H9 (cell line): Measurements from ENCODE around the gene NCOA1. TPM values are rescaled to one million over a fixed set of nuclear protein-coding genes. Genes with fewer than 3 reads are reported as not detected.

Experiments
- DNase-seq: peaks from one replicate; pipeline ENCODE4 v3.0.0-alpha.2; 2017
- H2AFZ ChIP-seq: one replicate; pipeline ENCODE4 v1.6.1; 2013; ENCODE audit warnings: mild to moderate bottlenecking, low read length, control low read depth, moderate library complexity
- H2AK5ac ChIP-seq: 2 replicates; pipeline ENCODE4 v1.6.1; 2013; ENCODE audit warnings: low read length, control low read depth, mixed read lengths; ENCODE audit not compliant: insufficient read length
- H2BK120ac ChIP-seq: one replicate; pipeline ENCODE4 v1.6.1; 2013; ENCODE audit warnings: low read depth, mild to moderate bottlenecking, low read length, control low read depth, inconsistent platforms; ENCODE audit not compliant: poor library complexity, severe bottlenecking
- H2BK12ac ChIP-seq: 2 replicates; pipeline ENCODE4 v1.6.1; 2013; ENCODE audit warnings: low read length, control low read depth, mixed read lengths, low read depth; ENCODE audit not compliant: insufficient read length
- H2BK15ac ChIP-seq: 2 replicates; pipeline ENCODE4 v1.6.1; 2013; ENCODE audit warnings: low read depth, low read length, control low read depth
- H2BK20ac ChIP-seq: one replicate; pipeline ENCODE4 v1.6.1; 2013; ENCODE audit warnings: low read depth, mild to moderate bottlenecking, low read length, control low read depth, inconsistent platforms; ENCODE audit not compliant: poor library complexity, severe bottlenecking
- H2BK5ac ChIP-seq: 2 replicates; pipeline ENCODE4 v1.6.1; 2013; ENCODE audit warnings: low read length, control low read depth, mixed read lengths; ENCODE audit not compliant: insufficient read length
- H3K14ac ChIP-seq: 2 replicates; pipeline ENCODE4 v1.6.1; 2013; ENCODE audit warnings: low read length, control low read depth; ENCODE audit not compliant: insufficient read depth
- H3K18ac ChIP-seq: 2 replicates; pipeline ENCODE4 v1.6.1; 2013; ENCODE audit warnings: low read depth, mild to moderate bottlenecking, mixed read lengths, low read length, control low read depth; ENCODE audit not compliant: insufficient read length
- H3K23ac ChIP-seq: 2 replicates; pipeline ENCODE4 v1.6.1; 2013; ENCODE audit warnings: low read length, control low read depth, mixed read lengths, low read depth; ENCODE audit not compliant: insufficient read length
- H3K23me2 ChIP-seq: 2 replicates; pipeline ENCODE4 v1.6.1; 2013; ENCODE audit warnings: low read depth, mild to moderate bottlenecking, mixed read lengths, low read length, control low read depth; ENCODE audit not compliant: insufficient read length, poor library complexity, severe bottlenecking
- H3K27ac ChIP-seq: 2 replicates; pipeline ENCODE4 v1.5.1; 2013; ENCODE audit warnings: low read length, control low read depth, mixed read lengths, low read depth; ENCODE audit not compliant: insufficient read length
- H3K27me3 ChIP-seq: 2 replicates; pipeline ENCODE4 v1.6.1; 2013; ENCODE audit warnings: low read length, control low read depth, inconsistent platforms; ENCODE audit not compliant: insufficient read depth
- H3K4ac ChIP-seq: 2 replicates; pipeline ENCODE4 v1.6.1; 2013; ENCODE audit warnings: low read depth, mild to moderate bottlenecking, control low read depth, inconsistent platforms, low read length, moderate library complexity
- H3K4me1 ChIP-seq: 2 replicates; pipeline ENCODE4 v1.6.1; 2013; ENCODE audit warnings: low read length, control low read depth, inconsistent platforms; ENCODE audit not compliant: insufficient read depth
- H3K4me2 ChIP-seq: 2 replicates; pipeline ENCODE4 v1.6.1; 2013; ENCODE audit warnings: low read length, control low read depth, mixed read lengths; ENCODE audit not compliant: insufficient read length, insufficient read depth
- H3K56ac ChIP-seq: 2 replicates; pipeline ENCODE4 v1.6.1; 2013; ENCODE audit warnings: low read depth, mild to moderate bottlenecking, mixed read lengths, low read length, control low read depth; ENCODE audit not compliant: insufficient read length
- H3K79me1 ChIP-seq: 2 replicates; pipeline ENCODE4 v1.6.1; 2013; ENCODE audit warnings: low read depth, mild to moderate bottlenecking, moderate library complexity, low read length, control low read depth, inconsistent platforms; ENCODE audit not compliant: insufficient read depth, poor library complexity, severe bottlenecking
- H3K79me2 ChIP-seq: 2 replicates; pipeline ENCODE4 v1.6.1; 2013; ENCODE audit warnings: low read length, control low read depth, inconsistent platforms; ENCODE audit not compliant: insufficient read depth
- H3K9ac ChIP-seq: 2 replicates; pipeline ENCODE4 v1.6.1; 2013; ENCODE audit warnings: low read length, control low read depth, mixed read lengths; ENCODE audit not compliant: insufficient read length; ENCODE audit errors: extremely low read depth
- H3K9me3 ChIP-seq: one replicate; pipeline ENCODE4 v1.6.1; 2013; ENCODE audit warnings: low read depth, low read length, inconsistent platforms; ENCODE audit not compliant: control insufficient read depth
- H3T11ph ChIP-seq: one replicate; pipeline ENCODE4 v1.6.1; 2013; ENCODE audit warnings: mild to moderate bottlenecking, low read length, control low read depth, inconsistent platforms
- H4K20me1 ChIP-seq: one replicate; pipeline ENCODE4 v1.6.1; 2013; ENCODE audit not compliant: control insufficient read depth, insufficient read length, insufficient read depth
- H4K5ac ChIP-seq: 2 replicates; pipeline ENCODE4 v1.6.1; 2013; ENCODE audit warnings: low read depth, mild to moderate bottlenecking, mixed read lengths, low read length, control low read depth; ENCODE audit not compliant: insufficient read length
- H4K8ac ChIP-seq: replicated peaks from 2 replicates; pipeline ENCODE4 v1.6.1; 2013; ENCODE audit warnings: low read length, control low read depth, mixed read lengths, low read depth; ENCODE audit not compliant: insufficient read length
- H4K91ac ChIP-seq: 2 replicates; pipeline ENCODE4 v1.6.1; 2013; ENCODE audit warnings: low read depth, mild to moderate bottlenecking, moderate library complexity, mixed read lengths, low read length, control low read depth; ENCODE audit not compliant: insufficient read length
- H3K27ac Mint-ChIP-seq, 3 experiments: 2 replicates in 2 of 3; 3 replicates in 1 of 3; pipeline ENCODE4 v1.8.0; 2020 to 2021; ENCODE audit warnings: mixed read lengths in 3 of 3, mild to moderate bottlenecking in 1 of 3, moderate library complexity in 1 of 3
- H3K27me3 Mint-ChIP-seq: 2 replicates; pipeline ENCODE4 v1.8.0; 2021; ENCODE audit warnings: low read depth, mild to moderate bottlenecking, moderate library complexity, mixed read lengths
- H3K36me3 Mint-ChIP-seq, 3 experiments: 2 replicates in 2 of 3; 3 replicates in 1 of 3; pipeline ENCODE4 v1.8.0; 2020 to 2021; ENCODE audit warnings: low read depth in 3 of 3, mixed read lengths in 3 of 3; ENCODE audit not compliant: insufficient read depth in 1 of 3
- H3K4me1 Mint-ChIP-seq, 2 experiments: 2 replicates each; pipeline ENCODE4 v1.8.0; 2020; ENCODE audit warnings: mixed read lengths in 2 of 2
- H3K4me3 Mint-ChIP-seq, 2 experiments: 2 replicates in 1 of 2; 3 replicates in 1 of 2; pipeline ENCODE4 v1.8.0; 2020 to 2021; ENCODE audit warnings: mild to moderate bottlenecking in 2 of 2, mixed read lengths in 2 of 2, moderate library complexity in 1 of 2
- H3K9me3 Mint-ChIP-seq, 2 experiments: 2 replicates in 1 of 2; 3 replicates in 1 of 2; pipeline ENCODE4 v1.8.0; 2020; ENCODE audit warnings: mild to moderate bottlenecking in 2 of 2, mixed read lengths in 2 of 2, moderate library complexity in 1 of 2
- CTCF ChIP-seq: fragments of 200-600 bp; sonication (generic); conservative IDR thresholded peaks from 3 replicates; pipeline ENCODE4 v1.8.0; 2021; ENCODE audit warnings: antibody characterized with exemption, mild to moderate bottlenecking
- whole genome bisulfite sequencing: extraction: QIAGEN DNeasy Blood & Tissue Kit; methylation state at CpG from one replicate; pipeline ENCODE4 v1.1.7; 2013; ENCODE audit warnings: missing lambda C conversion rate, low lambda C conversion rate, mixed read lengths; ENCODE audit not compliant: insufficient read length; ENCODE audit errors: extremely low coverage; 5-methylcytosine and 5-hydroxymethylcytosine counted together
- total RNA-seq: library from RNA; stranded (reverse); gene quantifications from 2 replicates; pipeline ENCODE4 v1.2.1, GENCODE V29; 2021

The NCOA1 gene
- total RNA-seq, 1 experiment from 2014 or later: 14.8 TPM

- Histone ChIP-seq H3K79me1 (no peaks in the 10 kb centered on the region), H2BK15ac (no peak overlapping the region), H3K27me3 (no peaks in the 10 kb centered on the region), H3K4ac (no peak overlapping the region), H3T11ph (no peak overlapping the region), H2BK5ac (no peak overlapping the region), H3K9me3 (no peaks in the 10 kb centered on the region), H4K20me1 (no peaks in the 10 kb centered on the region), H3K27ac (no peak overlapping the region), H2AK5ac (no peak overlapping the region), H3K56ac (no peak overlapping the region), H3K18ac (no peak overlapping the region), H3K23me2 (no peaks in the 10 kb centered on the region), H2AFZ (no peak overlapping the region), H4K8ac (no peak overlapping the region), H2BK20ac (no peak overlapping the region), H3K79me2 (no peaks in the 10 kb centered on the region), H3K4me1 (no peaks in the 10 kb centered on the region), H4K5ac (no peak overlapping the region), H2BK120ac (no peak overlapping the region), H3K4me2 (no peak overlapping the region), H4K91ac (no peak overlapping the region), H3K14ac (no peak overlapping the region), H3K23ac (no peak overlapping the region), H3K9ac (no peak overlapping the region), H2BK12ac (no peak overlapping the region)
- no peaks in the 10 kb centered on the region for H3K27me3 Mint-ChIP-seq
- no peak for DNase-seq
- peaks cover 2 to 4% of the 10 kb centered on the region in 2 experiments; a peak in 2 of 5 replicates for H3K9me3 Mint-ChIP-seq
- whole genome bisulfite sequencing: no CpG with 5 or more reads among the region's 2 CpGs
- H3K36me3 Mint-ChIP-seq: peaks cover 3 to 12% (median 10%) of the 10 kb centered on the region in 3 experiments; a peak in 5 of 7 replicates
- no peak for TF ChIP-seq CTCF
- peaks cover 17 to 22% of the 10 kb centered on the region in 2 experiments for H3K4me1 Mint-ChIP-seq
- no peak overlapping the region for H3K4me3 Mint-ChIP-seq
- H3K27ac Mint-ChIP-seq: peak overlapping the region in 2 of 3 experiments; percentile 11 to 25; a peak in 2 of 7 replicates
These were observed 68.5 kb downstream of the NCOA1 start for GRCh38 chr2:24559473-24560113.
